Activated naive CD4-positive, alpha-beta T cell treated with anti-CD3 and anti-CD28 coated beads, Interleukin-2, amount 10 ng/mL, durations not matched to agents 7 days and 5 days (primary cell): ENCODE measurements around the gene TMEM80.
"Not testable (repeated sequence)": the region's sequence is repeated elsewhere in the genome, so short reads cannot be mapped to it uniquely, and the experiment has no call there.

Experiments used
- CTCF ChIA-PET: fragments of 350-600 bp; sonication (Branson Sonifier 250); formaldehyde crosslinking; loops from one replicate; lab custom pipeline; 2021; ENCODE audit warnings: antibody characterized with exemption; lab: Charles Lee
- DNase-seq: peaks from one replicate; pipeline ENCODE4 v3.0.0-alpha.2; 2020
- H3K27ac Mint-ChIP-seq: one replicate; pipeline ENCODE4 v1.8.0; 2021; ENCODE audit warnings: mild to moderate bottlenecking, moderate library complexity, mixed read lengths
- H3K27me3 Mint-ChIP-seq: one replicate; pipeline ENCODE4 v1.8.0; 2021; ENCODE audit warnings: mild to moderate bottlenecking, mixed read lengths
- H3K36me3 Mint-ChIP-seq: one replicate; pipeline ENCODE4 v1.8.0; 2021; ENCODE audit warnings: mixed read lengths
- H3K4me1 Mint-ChIP-seq: one replicate; pipeline ENCODE4 v1.8.0; 2021; ENCODE audit warnings: mixed read lengths
- H3K4me3 Mint-ChIP-seq: one replicate; pipeline ENCODE4 v1.8.0; 2021; ENCODE audit warnings: mild to moderate bottlenecking, moderate library complexity, mixed read lengths
- H3K9me3 Mint-ChIP-seq: one replicate; pipeline ENCODE4 v1.8.0; 2021; ENCODE audit warnings: mixed read lengths

The TMEM80 gene

DNA sequence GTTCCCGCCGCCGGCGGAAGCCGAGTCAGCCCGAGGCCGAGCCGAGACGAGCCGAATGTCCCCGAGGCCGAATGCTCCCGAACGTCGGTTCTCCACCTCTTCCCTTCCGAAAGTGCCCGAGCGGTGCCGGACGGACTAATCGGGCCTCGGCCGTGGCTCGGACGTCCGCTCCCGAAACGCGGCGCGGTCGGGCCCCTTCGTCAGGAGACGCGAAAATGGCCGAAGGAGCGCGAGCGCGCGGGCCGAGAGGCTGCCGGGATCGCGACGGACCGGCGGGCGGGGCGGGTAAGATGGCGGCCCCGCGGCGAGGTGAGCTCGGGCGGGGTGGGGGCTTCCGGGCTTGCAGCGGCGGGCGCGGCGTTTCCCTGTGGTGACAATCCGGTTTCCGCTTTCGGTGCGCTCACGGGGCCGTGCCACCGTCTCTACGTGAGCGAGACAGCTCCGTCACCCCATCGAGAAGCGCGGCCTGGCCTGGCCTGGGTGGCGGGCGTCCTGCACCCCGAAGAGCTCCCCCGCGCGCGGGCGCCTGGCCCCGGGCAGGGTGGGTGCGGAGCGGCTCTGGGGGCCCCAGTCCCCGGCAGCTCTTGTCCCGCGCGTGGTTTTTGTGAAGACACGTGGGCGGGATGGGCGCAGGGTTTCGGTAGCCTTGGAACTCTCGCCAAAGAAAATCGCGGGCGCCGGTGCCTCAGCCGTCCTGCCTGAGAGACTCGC, at the start of gene TMEM80:
Gene TMEM80 (plus strand): TSS at position 279 of the 711 bp plus-strand sequence. CDS start 12 bp downstream, at position 291.
- Mint-ChIP-seq H3K4me1 (peaks cover 61% of the 10 kb centered on the region), H3K9me3 (no peaks in the 10 kb centered on the region)

GRCh38 chr11:646214-646613, 49.4 kb upstream of the TMEM80 start:
- DNase-seq, result no peak
- CTCF ChIA-PET, result interaction anchor here (1.3 kb wide), 1 partner anchor 16 kb away, joined by 3 read pairs; no protein-coding TSS in a partner anchor
- no peaks in the 10 kb centered on the region for H3K9me3 Mint-ChIP-seq
- peaks cover 2% of the 10 kb centered on the region for H3K4me1 Mint-ChIP-seq
- H3K27ac Mint-ChIP-seq, result no peak overlapping the region
- H3K27me3 Mint-ChIP-seq, result peaks cover 10% of the 10 kb centered on the region
- H3K36me3 Mint-ChIP-seq, result peaks cover 10% of the 10 kb centered on the region
- H3K4me3 Mint-ChIP-seq, result no peak overlapping the region

More for the DNA sequence above, at the start of gene TMEM80:
- Mint-ChIP-seq H3K27ac (peak within 1 kb of the TSS; percentile 96), H3K36me3 (peaks cover 24% of the 10 kb centered on the region), H3K27me3 (peaks cover 6% of the 10 kb centered on the region), H3K4me3 (peak within 1 kb of the TSS; percentile 85)
- CTCF ChIA-PET, result interaction anchor here (1.7 to 2.6 kb wide), 2 partner anchors 26 to 30 kb away, joined by 10 read pairs; no protein-coding TSS in a partner anchor
- DNase-seq, result peak; percentile 99

DNA sequence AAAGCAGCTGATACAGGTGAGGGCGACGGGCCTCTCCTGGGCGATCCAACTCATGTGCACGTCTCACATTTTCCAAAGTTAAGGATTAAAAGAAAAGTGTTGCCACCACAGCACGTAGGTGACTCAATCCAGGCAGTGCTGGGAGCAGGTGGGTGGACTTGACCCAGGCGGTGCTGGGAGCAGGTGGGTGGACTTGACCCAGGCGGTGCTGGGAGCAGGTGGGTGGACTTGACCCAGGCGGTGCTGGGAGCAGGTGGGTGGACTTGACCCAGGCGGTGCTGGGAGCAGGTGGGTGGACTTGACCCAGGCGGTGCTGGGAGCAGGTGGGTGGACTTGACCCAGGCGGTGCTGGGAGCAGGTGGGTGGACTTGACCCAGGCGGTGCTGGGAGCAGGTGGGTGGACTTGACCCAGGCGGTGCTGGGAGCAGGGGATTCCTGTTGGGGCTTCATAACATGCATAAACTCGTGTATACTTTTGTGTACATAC, 47.9 kb upstream of the TMEM80 start:
- not testable (repeated sequence) for H3K27ac Mint-ChIP-seq, H3K27me3 Mint-ChIP-seq, DNase-seq, H3K4me1 Mint-ChIP-seq, H3K4me3 Mint-ChIP-seq, H3K9me3 Mint-ChIP-seq
- CTCF ChIA-PET, result interaction anchor here (1.3 kb wide), 1 partner anchor 15 kb away, joined by 3 read pairs; no protein-coding TSS in a partner anchor
- H3K36me3 Mint-ChIP-seq, result peaks cover 15% of the 10 kb centered on the region

GRCh38 chr11:650482-650881, 45.1 kb upstream of the TMEM80 start:
- H3K36me3 Mint-ChIP-seq, result peaks cover 15% of the 10 kb centered on the region
- no peak overlapping the region for H3K27ac Mint-ChIP-seq
- DNase-seq, result no peak
- H3K4me3 Mint-ChIP-seq, result no peak overlapping the region
- no peaks in the 10 kb centered on the region for H3K9me3 Mint-ChIP-seq
- CTCF ChIA-PET, result no interaction called here
- H3K27me3 Mint-ChIP-seq, result no peaks in the 10 kb centered on the region
- H3K4me1 Mint-ChIP-seq, result peaks cover 2% of the 10 kb centered on the region

- CTCF ChIA-PET, H3K4me3 Mint-ChIP-seq, H3K36me3 Mint-ChIP-seq, H3K27me3 Mint-ChIP-seq, H3K4me1 Mint-ChIP-seq, DNase-seq, H3K27ac Mint-ChIP-seq, H3K9me3 Mint-ChIP-seq: not testable (repeated sequence)
Observed at GRCh38 chr11:653136-653535, 42.5 kb upstream of the TMEM80 start.

DNA sequence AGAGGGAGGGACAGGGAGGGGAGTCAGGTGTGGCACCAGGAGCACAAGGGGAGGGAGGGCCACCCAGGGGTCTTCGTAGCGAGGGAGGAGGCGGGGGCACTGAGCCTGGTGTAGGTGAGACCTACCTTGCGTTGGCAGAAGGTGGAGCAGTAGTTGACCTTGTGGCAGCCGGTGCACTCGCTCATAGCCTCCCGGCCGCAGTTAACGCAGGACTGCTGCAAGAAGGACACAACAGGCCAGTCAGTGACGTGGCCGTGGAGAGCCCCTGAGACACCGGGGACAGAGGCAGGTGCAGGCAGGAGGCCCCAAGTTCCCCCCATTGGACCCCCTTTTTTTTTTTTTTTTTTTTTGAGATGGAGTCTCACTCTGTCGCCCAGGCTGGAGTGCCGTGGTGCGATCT, 41.8 kb upstream of the TMEM80 start:
- Mint-ChIP-seq H3K4me1 (no peaks in the 10 kb centered on the region), H3K4me3 (no peak overlapping the region), H3K27me3 (no peaks in the 10 kb centered on the region), H3K36me3 (peaks cover 9% of the 10 kb centered on the region), H3K9me3 (no peaks in the 10 kb centered on the region), H3K27ac (no peak overlapping the region)
- no peak for DNase-seq
- CTCF ChIA-PET, result interaction anchor here (0.7 kb wide), 1 partner anchor 911 kb away, joined by 3 read pairs; no protein-coding TSS in a partner anchor

- H3K36me3 Mint-ChIP-seq, H3K9me3 Mint-ChIP-seq, H3K4me3 Mint-ChIP-seq, DNase-seq, H3K27me3 Mint-ChIP-seq, H3K4me1 Mint-ChIP-seq, H3K27ac Mint-ChIP-seq: not testable (repeated sequence)
- CTCF ChIA-PET, result interaction anchor here (0.7 kb wide), 1 partner anchor 911 kb away, joined by 3 read pairs; no protein-coding TSS in a partner anchor
Observed at GRCh38 chr11:654444-654843, 41.2 kb upstream of the TMEM80 start.

- Mint-ChIP-seq H3K36me3 (peaks cover 10% of the 10 kb centered on the region), H3K27me3 (no peaks in the 10 kb centered on the region), H3K27ac (no peak overlapping the region), H3K4me1 (no peaks in the 10 kb centered on the region), H3K4me3 (no peak overlapping the region), H3K9me3 (no peaks in the 10 kb centered on the region)
- no peak for DNase-seq
- CTCF ChIA-PET, result no interaction called here
Observed at GRCh38 chr11:655036-655726, 40.4 kb upstream of the TMEM80 start.

GRCh38 chr11:656426-656825, 39.2 kb upstream of the TMEM80 start:
- H3K9me3 Mint-ChIP-seq, result no peaks in the 10 kb centered on the region
- CTCF ChIA-PET, result interaction anchor here (1.1 kb wide), 1 partner anchor 66 kb away, joined by 3 read pairs; no protein-coding TSS in a partner anchor
- peaks cover 6% of the 10 kb centered on the region for H3K36me3 Mint-ChIP-seq
- no peak overlapping the region for H3K4me3 Mint-ChIP-seq
- DNase-seq, result no peak
- no peaks in the 10 kb centered on the region for H3K4me1 Mint-ChIP-seq
- no peaks in the 10 kb centered on the region for H3K27me3 Mint-ChIP-seq
- H3K27ac Mint-ChIP-seq, result no peak overlapping the region

- Mint-ChIP-seq H3K36me3 (peaks cover 7% of the 10 kb centered on the region), H3K27ac (no peak overlapping the region), H3K27me3 (no peaks in the 10 kb centered on the region), H3K9me3 (no peaks in the 10 kb centered on the region), H3K4me3 (no peak overlapping the region), H3K4me1 (no peaks in the 10 kb centered on the region)
- CTCF ChIA-PET, result interaction anchor here (1.1 kb wide), 1 partner anchor 66 kb away, joined by 3 read pairs; no protein-coding TSS in a partner anchor
- DNase-seq, result no peak
Observed at GRCh38 chr11:656866-657265, 38.8 kb upstream of the TMEM80 start.

DNA sequence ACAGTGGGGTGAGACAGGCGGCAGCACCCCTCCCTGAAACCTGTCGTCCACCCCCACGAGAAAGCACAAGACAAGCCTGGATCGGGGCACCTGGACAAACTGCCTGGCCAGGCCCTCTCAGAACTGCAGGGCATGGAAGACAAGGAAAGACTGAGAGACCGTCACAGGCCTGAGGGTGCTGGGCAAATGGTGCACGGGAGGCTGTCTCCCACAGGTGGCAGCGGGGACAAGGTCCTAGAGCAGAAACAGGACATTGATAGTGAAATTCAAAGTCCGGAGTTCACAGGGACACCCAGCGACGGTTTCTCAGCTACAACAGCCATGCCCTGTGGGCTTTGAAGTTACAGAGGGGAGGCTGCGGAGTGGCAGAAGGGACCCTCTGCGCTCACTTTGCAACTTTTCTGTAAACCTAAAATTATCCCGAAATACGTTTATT, 37.9 kb upstream of the TMEM80 start:
- no peaks in the 10 kb centered on the region for H3K27me3 Mint-ChIP-seq
- no peak for DNase-seq
- no peaks in the 10 kb centered on the region for H3K4me1 Mint-ChIP-seq
- peaks cover 9% of the 10 kb centered on the region for H3K36me3 Mint-ChIP-seq
- CTCF ChIA-PET, result interaction anchor here (0.6 kb wide), 1 partner anchor 151 kb away, joined by 3 read pairs; no protein-coding TSS in a partner anchor
- no peak overlapping the region for H3K4me3 Mint-ChIP-seq
- H3K9me3 Mint-ChIP-seq, result no peaks in the 10 kb centered on the region
- H3K27ac Mint-ChIP-seq, result no peak overlapping the region

DNA sequence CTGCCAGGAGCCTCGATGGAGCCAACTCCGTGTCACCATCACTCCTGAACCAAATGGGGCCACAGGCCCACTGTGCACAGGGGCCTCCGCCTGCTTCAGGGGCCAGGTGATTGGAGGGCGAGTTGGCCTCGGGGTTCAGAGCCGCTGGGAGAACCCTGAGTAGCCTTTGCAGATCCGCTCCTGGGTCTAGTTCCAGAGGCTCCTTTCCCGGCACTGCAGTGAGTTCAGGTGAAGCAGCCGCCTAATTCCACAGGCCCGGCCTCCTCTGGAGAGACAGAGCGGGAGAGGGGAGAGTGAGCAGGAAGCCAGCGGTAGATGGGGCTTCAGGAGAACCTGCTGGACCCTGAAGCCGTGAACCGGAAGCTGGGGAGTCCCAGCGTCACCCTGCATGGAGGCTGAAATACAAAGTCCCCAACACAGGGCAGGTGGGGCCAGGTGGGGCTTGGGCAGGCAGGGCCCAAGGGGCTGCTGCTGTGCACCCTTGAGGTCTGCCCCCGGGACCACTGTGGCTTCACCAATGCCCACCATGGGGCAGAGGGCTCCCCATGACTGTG, 36.0 kb upstream of the TMEM80 start:
- Mint-ChIP-seq H3K4me3 (no peak overlapping the region), H3K9me3 (no peaks in the 10 kb centered on the region), H3K27ac (peak overlapping the region; percentile 37), H3K4me1 (no peaks in the 10 kb centered on the region), H3K27me3 (no peaks in the 10 kb centered on the region), H3K36me3 (peaks cover 12% of the 10 kb centered on the region)
- CTCF ChIA-PET, result no interaction called here
- DNase-seq, result no peak

DNA sequence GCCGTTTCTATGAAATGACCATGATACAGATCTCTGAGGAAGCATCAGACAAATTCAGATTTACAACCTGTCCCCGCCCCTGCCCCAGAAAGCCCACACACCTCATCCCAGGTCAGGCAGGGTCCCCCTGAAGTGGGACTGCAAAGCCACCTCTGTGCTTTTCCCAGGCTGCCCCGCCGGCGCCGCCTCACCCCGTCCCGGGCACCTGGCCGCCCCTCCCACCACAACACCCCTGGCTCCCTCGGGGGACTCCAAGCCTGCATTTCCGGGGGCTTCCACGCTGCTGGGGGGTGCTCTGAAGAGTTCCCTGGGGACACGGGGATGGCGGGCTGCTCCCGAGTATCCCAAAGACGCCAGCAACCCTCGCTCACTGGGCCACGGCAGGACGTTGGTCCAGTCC, 35.3 kb upstream of the TMEM80 start:
- CTCF ChIA-PET, result interaction anchor here (1.4 kb wide), 1 partner anchor 31 kb away, joined by 7 read pairs; no protein-coding TSS in a partner anchor

More for the DNA sequence above, 35.3 kb upstream of the TMEM80 start:
- no peaks in the 10 kb centered on the region for H3K9me3 Mint-ChIP-seq
- no peaks in the 10 kb centered on the region for H3K4me1 Mint-ChIP-seq
- H3K4me3 Mint-ChIP-seq, result no peak overlapping the region
- H3K27me3 Mint-ChIP-seq, result no peaks in the 10 kb centered on the region
- H3K27ac Mint-ChIP-seq, result no peak overlapping the region
- no peak for DNase-seq
- peaks cover 12% of the 10 kb centered on the region for H3K36me3 Mint-ChIP-seq
